Upper lobe of left lung (tissue), 4 donors: ENCODE results near the gene NKD2.

Experiments
- CTCF ChIP-seq, 6 experiments: fragments of 450-650 bp in 4 of 6; fragments of 200-600 bp in 2 of 6; sonication (generic) in 2 of 6; IDR thresholded peaks; one replicate each; pipeline ENCODE4 v1.5.1; 2016 to 2019; ENCODE audit warnings: antibody characterized with exemption in 6 of 6
- EP300 ChIP-seq, 4 donors: sonication (generic); formaldehyde crosslinking; IDR thresholded peaks; one replicate each; pipeline ENCODE4 v1.5.1; 2017; ENCODE audit warnings: antibody characterized with exemption in 4 of 4, control low read depth in 2 of 4
- POLR2A ChIP-seq, 4 donors: fragments of 450-650 bp; IDR thresholded peaks; one replicate each; pipeline ENCODE4 v1.5.1; 2016 to 2017; ENCODE audit warnings: antibody characterized with exemption in 4 of 4, mild to moderate bottlenecking in 2 of 4

- TF ChIP-seq EP300 (IDR thresholded peaks at IDR 0.05): no peak
- no peak for TF ChIP-seq CTCF (IDR thresholded peaks at IDR 0.05)
- TF ChIP-seq POLR2A (IDR thresholded peaks at IDR 0.05): no peak
Observed at GRCh38 chr5:1016036-1016435, 7.4 kb downstream of the NKD2 start.
